A549 (cell line): ENCODE results near the gene JAZF1.

Experiments
- PHF8 ChIP-seq: fragments of 200-600 bp; sonication (generic); IDR thresholded peaks from 2 replicates; pipeline ENCODE4 v1.6.1; 2016; ENCODE audit warnings: low read depth, mild to moderate bottlenecking, antibody characterized with exemption, moderate library complexity, borderline replicate concordance
- SMC3 ChIP-seq: fragments of >200 bp; sonication (Bioruptor Twin); formaldehyde crosslinking; IDR thresholded peaks from 3 replicates; pipeline ENCODE4 v1.6.1; 2018; ENCODE audit warnings: inconsistent platforms
- TF ChIP-seq, protein P1 (sequence below): fragments of >200 bp; sonication (Bioruptor Twin); formaldehyde crosslinking; IDR thresholded peaks from 3 replicates; pipeline ENCODE4 v1.5.1; 2016
- TF ChIP-seq, protein P2 (sequence below): fragments of 200-600 bp; sonication (generic); IDR thresholded peaks from 2 replicates; pipeline ENCODE4 v1.6.1; 2016; ENCODE audit warnings: antibody characterized with exemption, mild to moderate bottlenecking, moderate library complexity
- TF ChIP-seq, protein P3 (sequence below): IDR thresholded peaks from 2 replicates; pipeline ENCODE4 v1.6.1; 2012

DNA sequence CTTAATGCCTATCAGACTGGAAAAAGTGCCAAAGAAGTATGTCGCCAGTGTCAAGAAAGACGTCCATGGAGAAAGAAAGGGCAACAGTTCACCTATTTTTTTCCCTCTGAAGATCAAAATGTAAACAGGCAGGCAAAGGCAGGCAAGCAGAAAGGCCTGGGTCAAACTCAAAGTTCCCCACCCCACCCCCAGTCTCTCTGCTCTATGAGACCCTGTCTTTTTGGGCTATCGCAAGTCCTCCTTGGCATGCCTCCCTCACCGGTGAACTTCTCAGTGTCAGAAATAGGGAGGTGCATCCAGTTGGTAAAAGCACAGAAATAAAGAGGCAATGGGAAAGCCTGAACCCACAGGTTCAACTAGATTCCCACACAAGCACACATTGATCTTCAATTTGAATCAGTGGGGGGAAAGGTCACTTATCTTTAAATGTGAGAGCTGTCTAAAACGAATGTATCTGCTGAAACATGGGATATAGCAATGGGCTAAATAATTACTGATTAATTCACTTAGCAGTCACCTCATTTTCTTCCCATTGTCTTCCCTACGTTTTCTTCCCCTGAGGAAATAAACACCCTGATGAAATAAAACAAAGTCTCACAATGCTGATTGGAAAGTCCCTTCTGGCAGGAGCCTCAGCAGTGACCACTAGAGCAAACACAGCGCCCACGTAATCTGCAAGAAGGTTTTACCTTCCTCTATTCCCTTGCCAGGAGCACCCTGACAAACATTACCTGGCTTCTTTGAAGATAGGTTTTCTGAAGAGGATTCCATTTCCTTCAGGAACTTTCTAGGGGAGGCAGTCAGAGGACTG is 31.1 kb downstream of the JAZF1 start:
- TF ChIP-seq, protein P1, sequence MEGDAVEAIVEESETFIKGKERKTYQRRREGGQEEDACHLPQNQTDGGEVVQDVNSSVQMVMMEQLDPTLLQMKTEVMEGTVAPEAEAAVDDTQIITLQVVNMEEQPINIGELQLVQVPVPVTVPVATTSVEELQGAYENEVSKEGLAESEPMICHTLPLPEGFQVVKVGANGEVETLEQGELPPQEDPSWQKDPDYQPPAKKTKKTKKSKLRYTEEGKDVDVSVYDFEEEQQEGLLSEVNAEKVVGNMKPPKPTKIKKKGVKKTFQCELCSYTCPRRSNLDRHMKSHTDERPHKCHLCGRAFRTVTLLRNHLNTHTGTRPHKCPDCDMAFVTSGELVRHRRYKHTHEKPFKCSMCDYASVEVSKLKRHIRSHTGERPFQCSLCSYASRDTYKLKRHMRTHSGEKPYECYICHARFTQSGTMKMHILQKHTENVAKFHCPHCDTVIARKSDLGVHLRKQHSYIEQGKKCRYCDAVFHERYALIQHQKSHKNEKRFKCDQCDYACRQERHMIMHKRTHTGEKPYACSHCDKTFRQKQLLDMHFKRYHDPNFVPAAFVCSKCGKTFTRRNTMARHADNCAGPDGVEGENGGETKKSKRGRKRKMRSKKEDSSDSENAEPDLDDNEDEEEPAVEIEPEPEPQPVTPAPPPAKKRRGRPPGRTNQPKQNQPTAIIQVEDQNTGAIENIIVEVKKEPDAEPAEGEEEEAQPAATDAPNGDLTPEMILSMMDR, result no peak
- TF ChIP-seq, protein P2, sequence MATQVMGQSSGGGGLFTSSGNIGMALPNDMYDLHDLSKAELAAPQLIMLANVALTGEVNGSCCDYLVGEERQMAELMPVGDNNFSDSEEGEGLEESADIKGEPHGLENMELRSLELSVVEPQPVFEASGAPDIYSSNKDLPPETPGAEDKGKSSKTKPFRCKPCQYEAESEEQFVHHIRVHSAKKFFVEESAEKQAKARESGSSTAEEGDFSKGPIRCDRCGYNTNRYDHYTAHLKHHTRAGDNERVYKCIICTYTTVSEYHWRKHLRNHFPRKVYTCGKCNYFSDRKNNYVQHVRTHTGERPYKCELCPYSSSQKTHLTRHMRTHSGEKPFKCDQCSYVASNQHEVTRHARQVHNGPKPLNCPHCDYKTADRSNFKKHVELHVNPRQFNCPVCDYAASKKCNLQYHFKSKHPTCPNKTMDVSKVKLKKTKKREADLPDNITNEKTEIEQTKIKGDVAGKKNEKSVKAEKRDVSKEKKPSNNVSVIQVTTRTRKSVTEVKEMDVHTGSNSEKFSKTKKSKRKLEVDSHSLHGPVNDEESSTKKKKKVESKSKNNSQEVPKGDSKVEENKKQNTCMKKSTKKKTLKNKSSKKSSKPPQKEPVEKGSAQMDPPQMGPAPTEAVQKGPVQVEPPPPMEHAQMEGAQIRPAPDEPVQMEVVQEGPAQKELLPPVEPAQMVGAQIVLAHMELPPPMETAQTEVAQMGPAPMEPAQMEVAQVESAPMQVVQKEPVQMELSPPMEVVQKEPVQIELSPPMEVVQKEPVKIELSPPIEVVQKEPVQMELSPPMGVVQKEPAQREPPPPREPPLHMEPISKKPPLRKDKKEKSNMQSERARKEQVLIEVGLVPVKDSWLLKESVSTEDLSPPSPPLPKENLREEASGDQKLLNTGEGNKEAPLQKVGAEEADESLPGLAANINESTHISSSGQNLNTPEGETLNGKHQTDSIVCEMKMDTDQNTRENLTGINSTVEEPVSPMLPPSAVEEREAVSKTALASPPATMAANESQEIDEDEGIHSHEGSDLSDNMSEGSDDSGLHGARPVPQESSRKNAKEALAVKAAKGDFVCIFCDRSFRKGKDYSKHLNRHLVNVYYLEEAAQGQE, result no peak
- TF ChIP-seq, protein P3, sequence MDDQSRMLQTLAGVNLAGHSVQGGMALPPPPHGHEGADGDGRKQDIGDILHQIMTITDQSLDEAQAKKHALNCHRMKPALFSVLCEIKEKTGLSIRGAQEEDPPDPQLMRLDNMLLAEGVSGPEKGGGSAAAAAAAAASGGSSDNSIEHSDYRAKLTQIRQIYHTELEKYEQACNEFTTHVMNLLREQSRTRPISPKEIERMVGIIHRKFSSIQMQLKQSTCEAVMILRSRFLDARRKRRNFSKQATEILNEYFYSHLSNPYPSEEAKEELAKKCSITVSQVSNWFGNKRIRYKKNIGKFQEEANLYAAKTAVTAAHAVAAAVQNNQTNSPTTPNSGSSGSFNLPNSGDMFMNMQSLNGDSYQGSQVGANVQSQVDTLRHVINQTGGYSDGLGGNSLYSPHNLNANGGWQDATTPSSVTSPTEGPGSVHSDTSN, result no peak
- TF ChIP-seq SMC3, result no peak
- no peak for TF ChIP-seq PHF8
